ENCODE results near the gene GPC4. TPM values are rescaled to one million over a fixed set of nuclear protein-coding genes. Genes with fewer than 3 reads are reported as not detected.

GPC4 gene
- total and polyA plus RNA-seq, 4 donors = 19.5 to 60.4 (median 29.1) TPM

- Histone ChIP-seq H3K9ac (ENCODE audit: insufficient read depth in 1 of 2, low read length in 2 of 2) (no peak overlapping the region), H3K27ac (ENCODE audit: low read depth in 1 of 2, low read length in 1 of 2) (no peak overlapping the region), H3K27me3 (ENCODE audit: control insufficient read depth in 3 of 3, insufficient read depth in 3 of 3, low read length in 2 of 3) (peaks cover 0 to 21% (median 10%) of the 10 kb centered on the region in 3 donors), H3K4me3 (no peak overlapping the region), H3K4me1 (ENCODE audit: control insufficient read depth in 5 of 5, insufficient read depth in 5 of 5, low read length in 5 of 5) (no peaks in the 10 kb centered on the region), H3K36me3 (ENCODE audit: control insufficient read depth in 4 of 4, insufficient read depth in 4 of 4, low read length in 4 of 4) (no peaks in the 10 kb centered on the region), H3K9me3 (ENCODE audit: control insufficient read depth in 4 of 4, insufficient read depth in 3 of 4, low read length in 3 of 4) (peaks cover 0 to 2% (median 0%) of the 10 kb centered on the region in 4 donors)
- ATAC-seq (ENCODE audit: insufficient read depth, low FRiP score) = no peak
- TF ChIP-seq CTCF (IDR thresholded peaks at IDR 0.05; ENCODE audit: control extremely low read depth, extremely low read depth) = no peak
- DNase-seq = no peak
- WGBS, 2 donors = 53 to 100% methylated on average over 1 of the region's 1 CpG
Observed at GRCh38 chrX:133297284-133297683, 118.0 kb downstream of the GPC4 start.

GRCh38 chrX:133294126-133294525, 121.2 kb downstream of the GPC4 start:
- peaks cover 0 to 11% (median 4%) of the 10 kb centered on the region in 3 donors for H3K27me3 ChIP-seq (ENCODE audit: control insufficient read depth in 3 of 3, insufficient read depth in 3 of 3, low read length in 2 of 3)
- no peaks in the 10 kb centered on the region for H3K4me1 ChIP-seq (ENCODE audit: control insufficient read depth in 5 of 5, insufficient read depth in 5 of 5, low read length in 5 of 5)
- H3K9ac ChIP-seq (ENCODE audit: insufficient read depth in 1 of 2, low read length in 2 of 2) = no peak overlapping the region
- peaks cover 0 to 7% (median 0%) of the 10 kb centered on the region in 4 donors for H3K9me3 ChIP-seq (ENCODE audit: control insufficient read depth in 4 of 4, insufficient read depth in 3 of 4, low read length in 3 of 4)
- WGBS, 2 donors = 48 to 88% methylated on average over 1 of the region's 1 CpG
- ATAC-seq (ENCODE audit: insufficient read depth, low FRiP score) (no peak), DNase-seq (no peak)
- H3K27ac ChIP-seq (ENCODE audit: low read depth in 1 of 2, low read length in 1 of 2) = no peak overlapping the region
- H3K36me3 ChIP-seq (ENCODE audit: control insufficient read depth in 4 of 4, insufficient read depth in 4 of 4, low read length in 4 of 4) = no peaks in the 10 kb centered on the region
- H3K4me3 ChIP-seq = no peak overlapping the region
- no peak for TF ChIP-seq CTCF (IDR thresholded peaks at IDR 0.05; ENCODE audit: control extremely low read depth, extremely low read depth)

GRCh38 chrX:133290076-133290475, 125.2 kb downstream of the GPC4 start:
- Histone ChIP-seq H3K27ac (ENCODE audit: low read depth in 1 of 2, low read length in 1 of 2) (no peak overlapping the region), H3K9me3 (ENCODE audit: control insufficient read depth in 4 of 4, insufficient read depth in 3 of 4, low read length in 3 of 4) (peaks cover 0 to 6% (median 0%) of the 10 kb centered on the region in 4 donors), H3K9ac (ENCODE audit: insufficient read depth in 1 of 2, low read length in 2 of 2) (no peak overlapping the region), H3K4me3 (no peak overlapping the region), H3K27me3 (ENCODE audit: control insufficient read depth in 3 of 3, insufficient read depth in 3 of 3, low read length in 2 of 3) (peaks cover 0 to 3% (median 2%) of the 10 kb centered on the region in 3 donors), H3K36me3 (ENCODE audit: control insufficient read depth in 4 of 4, insufficient read depth in 4 of 4, low read length in 4 of 4) (no peaks in the 10 kb centered on the region), H3K4me1 (ENCODE audit: control insufficient read depth in 5 of 5, insufficient read depth in 5 of 5, low read length in 5 of 5) (no peaks in the 10 kb centered on the region)
- TF ChIP-seq CTCF (IDR thresholded peaks at IDR 0.05; ENCODE audit: control extremely low read depth, extremely low read depth) = no peak
- no peak for DNase-seq
- 86 to 87% methylated on average over 4 of the region's 4 CpGs for whole genome bisulfite sequencing, 2 donors
- no peak for ATAC-seq (ENCODE audit: insufficient read depth, low FRiP score)

GRCh38 chrX:133287860-133288259, 127.4 kb downstream of the GPC4 start:
- H3K36me3 ChIP-seq (ENCODE audit: control insufficient read depth in 4 of 4, insufficient read depth in 4 of 4, low read length in 4 of 4) = no peaks in the 10 kb centered on the region
- no peak for ATAC-seq (ENCODE audit: insufficient read depth, low FRiP score)

More at GRCh38 chrX:133287860-133288259, 127.4 kb downstream of the GPC4 start:
- peaks cover 0 to 6% (median 0%) of the 10 kb centered on the region in 4 donors for H3K9me3 ChIP-seq (ENCODE audit: control insufficient read depth in 4 of 4, insufficient read depth in 3 of 4, low read length in 3 of 4)
- H3K27me3 ChIP-seq (ENCODE audit: control insufficient read depth in 3 of 3, insufficient read depth in 3 of 3, low read length in 2 of 3) = peaks cover 0 to 2% (median 2%) of the 10 kb centered on the region in 3 donors
- H3K27ac ChIP-seq (ENCODE audit: low read depth in 1 of 2, low read length in 1 of 2) = no peak overlapping the region
- no peak for DNase-seq
- no peak overlapping the region for H3K9ac ChIP-seq (ENCODE audit: insufficient read depth in 1 of 2, low read length in 2 of 2)
- no peak for TF ChIP-seq CTCF (IDR thresholded peaks at IDR 0.05; ENCODE audit: control extremely low read depth, extremely low read depth)
- no peak overlapping the region for H3K4me3 ChIP-seq
- 47 to 58% methylated on average over 1 of the region's 1 CpG for WGBS, 2 donors
- no peaks in the 10 kb centered on the region for H3K4me1 ChIP-seq (ENCODE audit: control insufficient read depth in 5 of 5, insufficient read depth in 5 of 5, low read length in 5 of 5)
